Articular chondrocyte of knee joint (primary cell): ENCODE results near the gene SLC6A7. TPM values are rescaled to one million over a fixed set of nuclear protein-coding genes. Genes with fewer than 3 reads are reported as not detected.

Experiments used
- total RNA-seq: library from RNA; depleted of rRNA; stranded (reverse); fragments of >200 nt; gene quantifications from 2 replicates; pipeline ENCODE4 v1.2.3, GENCODE V29; 2012

The SLC6A7 gene
- total RNA-seq = not detected in 2 replicates

DNA sequence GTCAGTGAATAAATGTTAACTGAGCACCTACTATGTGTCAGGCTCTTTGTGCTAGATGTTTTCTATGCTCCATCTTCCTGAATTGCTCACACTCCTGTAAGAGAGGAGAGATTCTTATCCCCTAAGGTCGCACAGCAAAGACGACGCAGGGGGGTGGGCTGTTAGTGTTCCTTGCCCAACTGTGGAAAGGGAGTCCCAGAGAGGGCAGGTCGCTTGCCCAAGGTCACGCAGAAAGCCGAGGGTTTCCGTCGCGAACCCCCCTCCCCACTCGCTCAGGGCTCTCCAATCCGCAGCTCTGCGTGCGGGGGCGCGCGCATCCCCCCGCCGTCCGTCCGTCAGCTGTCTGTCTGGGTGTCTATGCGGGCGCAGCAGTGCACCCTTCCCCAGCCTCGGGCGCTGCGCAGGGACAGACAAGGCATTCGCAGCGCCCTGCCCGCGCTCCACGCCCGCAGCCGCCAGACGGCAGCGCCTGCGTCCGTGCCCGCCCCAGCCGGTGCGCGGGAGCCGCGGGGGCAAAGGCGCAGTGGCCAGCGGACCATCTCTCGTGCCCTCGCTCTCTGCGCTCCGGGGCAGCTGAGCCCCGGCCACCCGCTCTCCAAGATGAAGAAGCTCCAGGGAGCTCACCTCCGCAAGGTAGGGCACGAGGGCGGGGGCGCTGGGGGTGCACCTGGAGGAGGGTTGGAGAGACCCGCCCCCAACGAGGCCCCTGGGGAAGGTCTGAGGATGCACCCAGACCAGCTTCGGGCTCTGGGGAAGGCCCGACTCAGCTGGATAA is at the start of gene SLC6A7:
TSS of gene SLC6A7 (plus strand) at position 335 of the 775 bp plus-strand sequence. CDS start at position 601, 266 bp downstream.

GRCh38 chr5:150155258-150156026 is 34.4 kb upstream of the SLC6A7 start, which contains the start of gene PDGFRB:
Gene PDGFRB (minus strand): TSS chr5:150155845. CDS start chr5:150137047, 18,798 bp downstream.

DNA sequence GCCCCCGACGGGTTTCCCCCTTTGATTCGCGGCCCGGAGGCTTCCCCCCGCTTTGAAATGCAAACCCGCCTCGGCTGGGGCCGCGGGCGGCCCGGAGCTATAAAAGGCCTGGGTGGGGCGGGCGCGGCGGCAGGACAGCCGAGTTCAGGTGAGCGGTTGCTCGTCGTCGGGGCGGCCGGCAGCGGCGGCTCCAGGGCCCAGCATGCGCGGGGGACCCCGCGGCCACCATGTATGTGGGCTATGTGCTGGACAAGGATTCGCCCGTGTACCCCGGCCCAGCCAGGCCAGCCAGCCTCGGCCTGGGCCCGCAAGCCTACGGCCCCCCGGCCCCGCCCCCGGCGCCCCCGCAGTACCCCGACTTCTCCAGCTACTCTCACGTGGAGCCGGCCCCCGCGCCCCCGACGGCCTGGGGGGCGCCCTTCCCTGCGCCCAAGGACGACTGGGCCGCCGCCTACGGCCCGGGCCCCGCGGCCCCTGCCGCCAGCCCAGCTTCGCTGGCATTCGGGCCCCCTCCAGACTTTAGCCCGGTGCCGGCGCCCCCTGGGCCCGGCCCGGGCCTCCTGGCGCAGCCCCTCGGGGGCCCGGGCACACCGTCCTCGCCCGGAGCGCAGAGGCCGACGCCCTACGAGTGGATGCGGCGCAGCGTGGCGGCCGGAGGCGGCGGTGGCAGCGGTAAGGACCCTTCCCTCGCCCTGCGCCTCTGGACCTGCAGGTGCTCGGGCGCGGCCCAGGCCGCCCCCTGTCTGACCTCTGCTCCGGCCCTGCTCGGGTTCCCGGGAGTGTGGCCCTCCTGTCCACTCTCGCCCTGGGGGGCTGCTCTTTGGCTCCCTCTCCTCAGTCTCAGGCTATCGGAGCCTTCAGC is 23.0 kb upstream of the SLC6A7 start, which contains the start of gene CDX1:
TSS of gene CDX1 (plus strand) at position 129 of the 862 bp plus-strand sequence. CDS start at position 228, 99 bp downstream.

Other genes with a start within 250 kb of the SLC6A7 start
- not detected in 2 replicates for gene PDE6A, start 245.3 kb upstream of the SLC6A7 start, total RNA-seq
- gene SLC26A2, start 229.3 kb upstream of the SLC6A7 start, total RNA-seq = 16.5 and 21.0 TPM in 2 replicates
- 6.7 and 7.8 TPM in 2 replicates for gene TIGD6, start 189.4 kb upstream of the SLC6A7 start, total RNA-seq
- 32.0 and 38.5 TPM in 2 replicates for gene HMGXB3, start 189.3 kb upstream of the SLC6A7 start, total RNA-seq
- gene CSF1R, start 103.5 kb upstream of the SLC6A7 start, total RNA-seq = not detected in 2 replicates
- gene PDGFRB, start 34.2 kb upstream of the SLC6A7 start, total RNA-seq = 111 and 137 TPM in 2 replicates
- gene CDX1, start 23.3 kb upstream of the SLC6A7 start, total RNA-seq = 0.22 TPM in 1 of 2 replicates, not detected in the other
- 0.78 and 0.86 TPM in 2 replicates for gene CAMK2A, start 99.7 kb downstream of the SLC6A7 start, total RNA-seq
- 7.2 and 8.0 TPM in 2 replicates for gene ARSI, start 112.8 kb downstream of the SLC6A7 start, total RNA-seq
- 8.8 and 10.8 TPM in 2 replicates for gene TCOF1, start 167.6 kb downstream of the SLC6A7 start, total RNA-seq
- 2.0 and 5.9 TPM in 2 replicates for gene CD74, start 222.8 kb downstream of the SLC6A7 start, total RNA-seq